ENCODE measurements around the gene PPM1H.
"Not testable (repeated sequence)": the region's sequence is repeated elsewhere in the genome, so short reads cannot be mapped to it uniquely, and the experiment has no call there.

The PPM1H gene

DNA sequence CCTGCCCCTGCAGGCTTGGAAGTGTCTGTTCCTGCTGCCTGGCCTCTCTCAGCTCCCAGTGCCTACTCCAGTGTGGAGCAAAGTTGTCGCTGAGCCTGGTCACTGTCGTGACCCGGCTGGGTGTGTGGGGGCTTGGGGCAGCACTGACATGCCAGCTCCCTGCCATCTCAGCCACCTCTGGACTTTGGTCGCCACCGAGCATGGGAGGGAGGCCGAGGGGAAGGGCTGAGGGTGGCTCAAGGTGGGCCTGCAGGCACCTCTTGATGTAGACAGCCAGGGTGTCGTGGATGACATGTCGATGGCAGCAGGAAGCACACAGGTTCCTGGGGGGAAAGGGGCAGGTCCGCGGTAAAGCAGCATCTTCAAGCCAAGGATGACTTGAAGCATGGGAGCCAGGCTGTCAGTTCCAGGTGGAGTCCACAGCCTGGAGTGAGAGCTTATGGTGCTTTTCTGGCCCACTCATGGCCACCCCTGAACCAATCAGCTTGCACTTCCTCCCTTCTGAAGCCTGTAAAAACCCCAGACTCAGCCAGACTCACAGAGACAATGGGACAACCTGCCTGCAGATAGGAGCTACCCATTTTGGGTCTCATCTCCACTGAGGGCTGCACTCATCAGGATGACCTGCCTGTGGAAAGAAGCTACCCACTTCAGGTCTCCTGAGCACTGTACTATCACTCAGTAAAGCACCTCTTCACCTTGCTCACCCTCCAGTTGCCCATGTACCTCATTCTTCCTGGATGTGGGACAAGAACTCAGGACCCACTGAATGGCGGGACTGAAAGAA, 258.2 kb downstream of the PPM1H start:
- Mint-ChIP-seq H3K4me3 (no peak overlapping the region), H3K27me3 (peaks cover 19% of the 10 kb centered on the region), H3K36me3 (no peaks in the 10 kb centered on the region), H3K9me3 (peaks cover 8% of the 10 kb centered on the region), H3K27ac (no peak overlapping the region), H3K4me1 (no peaks in the 10 kb centered on the region)
- no peak for DNase-seq
- CTCF ChIA-PET, result no interaction called here

DNA sequence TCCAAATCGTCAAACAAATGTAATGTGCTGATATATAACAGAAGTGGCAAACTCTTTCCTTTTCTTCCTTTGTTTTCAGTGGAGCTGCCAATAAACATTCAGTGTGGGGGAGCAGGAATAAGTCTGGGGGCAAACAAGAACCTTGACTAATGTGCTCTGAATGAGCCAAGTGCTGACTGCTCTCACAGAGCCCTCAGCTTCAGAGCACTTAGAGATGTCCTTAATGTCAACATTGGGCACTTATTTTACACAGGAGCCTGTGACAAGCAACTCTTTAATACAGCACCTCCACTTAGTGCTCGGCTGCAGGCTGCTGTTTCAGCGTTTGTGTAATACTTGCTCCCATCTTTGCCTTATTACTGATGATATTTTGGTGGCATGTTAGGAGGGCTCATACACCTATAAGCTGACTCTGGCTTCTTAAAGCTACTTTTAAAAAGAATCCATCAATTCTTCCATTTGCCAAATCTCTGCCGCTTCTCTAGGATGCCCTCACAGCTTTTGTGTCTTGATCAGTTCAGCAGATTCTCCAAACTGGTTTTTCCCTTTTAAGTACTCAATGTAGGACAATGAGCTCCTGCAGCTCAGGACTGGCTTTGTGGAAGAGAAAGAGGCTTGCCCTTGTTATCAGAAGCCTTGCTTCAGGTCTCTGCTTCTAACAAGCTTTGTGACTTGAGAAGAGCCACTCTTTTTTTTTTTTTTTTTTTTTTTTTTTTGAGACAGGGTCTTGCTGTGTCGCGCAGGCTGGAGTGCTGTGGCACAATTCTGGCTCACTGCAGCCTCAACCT, 261.7 kb downstream of the PPM1H start:
- no peak for DNase-seq
- Mint-ChIP-seq H3K36me3 (no peaks in the 10 kb centered on the region), H3K4me3 (no peak overlapping the region), H3K4me1 (no peaks in the 10 kb centered on the region), H3K27me3 (peaks cover 9% of the 10 kb centered on the region), H3K9me3 (peaks cover 8% of the 10 kb centered on the region), H3K27ac (no peak overlapping the region)
- CTCF ChIA-PET, result no interaction called here

DNA sequence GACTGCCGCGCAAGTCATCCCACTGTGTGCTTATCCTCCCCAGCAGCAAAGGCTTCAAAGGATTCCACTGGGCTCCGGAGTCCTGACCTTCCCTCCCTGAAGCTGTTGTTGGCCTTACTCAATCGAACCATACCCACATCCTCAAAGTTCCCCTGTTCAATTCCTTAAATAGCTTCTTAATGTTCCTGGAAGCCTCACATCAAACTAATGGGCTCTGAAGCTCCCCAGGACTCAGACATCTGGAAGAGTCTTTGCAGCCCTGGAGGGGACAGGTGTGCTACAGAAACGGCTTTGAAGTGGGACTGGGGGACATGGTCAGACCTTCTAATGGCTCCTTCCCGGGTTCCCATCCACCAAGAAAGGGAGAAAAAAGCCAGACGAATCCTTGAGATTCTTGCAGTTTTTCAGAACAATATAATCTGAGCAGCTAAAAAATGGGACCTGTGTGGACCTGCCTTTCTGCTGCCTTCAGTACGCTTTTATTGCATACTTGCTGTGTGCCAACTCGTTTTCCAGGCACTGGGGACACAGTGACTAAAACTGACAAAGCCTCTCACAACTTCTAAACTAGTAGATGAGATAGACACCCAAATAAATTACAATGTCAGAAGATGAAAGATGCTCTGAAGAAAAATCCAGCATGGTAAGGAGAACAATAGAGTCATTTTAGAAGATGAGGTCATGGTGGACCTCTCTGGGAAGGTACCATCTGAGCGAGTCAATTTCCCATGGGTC, 263.8 kb downstream of the PPM1H start:
- Mint-ChIP-seq H3K4me3 (no peak overlapping the region), H3K4me1 (no peaks in the 10 kb centered on the region), H3K9me3 (peaks cover 3% of the 10 kb centered on the region), H3K27me3 (peaks cover 10% of the 10 kb centered on the region), H3K36me3 (no peaks in the 10 kb centered on the region), H3K27ac (no peak overlapping the region)
- no peak for DNase-seq
- CTCF ChIA-PET, result no interaction called here

DNA sequence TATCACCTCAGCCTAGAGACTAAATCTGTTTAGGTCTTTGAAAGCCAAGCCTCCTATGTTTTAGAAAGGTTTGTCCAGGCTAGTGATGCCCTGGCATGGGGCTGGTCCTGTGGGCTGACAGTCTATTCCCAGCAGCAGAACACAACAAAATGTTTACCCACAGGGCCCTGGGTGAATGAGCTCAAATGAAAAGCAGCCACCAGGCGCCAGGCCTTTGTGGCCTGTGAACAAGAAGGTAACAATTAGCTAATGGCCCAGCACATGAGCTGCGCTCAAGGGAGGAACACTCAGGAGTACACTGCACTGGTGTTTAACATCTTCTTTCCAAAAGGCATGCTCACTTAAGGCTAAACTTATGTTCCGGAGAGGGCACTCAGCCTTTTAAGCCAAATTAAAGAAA, 266.2 kb downstream of the PPM1H start:
- H3K27ac Mint-ChIP-seq, result no peak overlapping the region
- H3K27me3 Mint-ChIP-seq, result peaks cover 18% of the 10 kb centered on the region
- no peaks in the 10 kb centered on the region for H3K4me1 Mint-ChIP-seq
- no peak for DNase-seq
- CTCF ChIA-PET, result no interaction called here
- H3K36me3 Mint-ChIP-seq, result no peaks in the 10 kb centered on the region
- no peak overlapping the region for H3K4me3 Mint-ChIP-seq
- H3K9me3 Mint-ChIP-seq, result no peaks in the 10 kb centered on the region

DNA sequence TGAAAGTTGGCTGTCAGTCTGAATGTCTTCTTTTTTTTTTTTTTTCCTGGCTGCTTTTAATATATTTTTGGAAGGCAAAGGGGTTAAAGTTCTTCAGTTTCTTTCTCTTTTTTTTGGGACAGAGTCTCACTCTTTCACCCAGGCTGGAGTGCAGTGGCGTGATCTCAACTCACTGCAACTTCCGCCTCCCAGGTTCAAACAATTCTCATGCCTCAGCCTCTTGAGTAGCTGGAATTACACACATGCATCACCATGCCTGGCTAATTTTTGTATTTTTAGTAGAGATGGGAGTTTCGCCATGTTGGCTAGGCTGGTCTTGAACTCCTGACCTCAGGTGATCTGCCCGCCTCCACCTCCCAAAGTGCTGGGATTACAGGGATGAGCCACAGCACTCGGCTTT, 270.0 kb downstream of the PPM1H start:
- H3K27me3 Mint-ChIP-seq, result peaks cover 15% of the 10 kb centered on the region
- H3K27ac Mint-ChIP-seq, DNase-seq, H3K4me3 Mint-ChIP-seq, H3K4me1 Mint-ChIP-seq, H3K9me3 Mint-ChIP-seq, H3K36me3 Mint-ChIP-seq, CTCF ChIA-PET: not testable (repeated sequence)

DNA sequence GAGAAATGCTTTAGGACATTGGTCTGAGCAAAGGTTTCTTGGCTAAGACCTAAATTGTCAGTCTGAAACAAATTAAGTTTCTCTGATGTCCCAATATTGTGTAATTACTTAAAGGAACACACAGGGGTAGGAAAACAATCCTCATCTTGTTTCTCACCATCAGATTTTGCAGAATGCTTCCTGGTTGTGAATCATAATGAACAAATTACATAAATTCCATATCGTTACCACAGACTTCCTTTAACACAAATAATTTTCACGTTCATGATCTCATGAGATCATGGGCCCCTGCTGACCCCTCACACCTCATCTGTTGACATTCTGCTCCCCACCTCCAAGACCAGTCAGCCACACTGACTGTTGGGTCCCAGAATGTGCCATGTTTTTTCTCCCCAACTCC, 274.2 kb downstream of the PPM1H start:
- Mint-ChIP-seq H3K4me1 (no peaks in the 10 kb centered on the region), H3K27ac (no peak overlapping the region), H3K36me3 (no peaks in the 10 kb centered on the region), H3K27me3 (peaks cover 39% of the 10 kb centered on the region), H3K9me3 (no peaks in the 10 kb centered on the region), H3K4me3 (no peak overlapping the region)
- CTCF ChIA-PET, result no interaction called here
- DNase-seq, result no peak

DNA sequence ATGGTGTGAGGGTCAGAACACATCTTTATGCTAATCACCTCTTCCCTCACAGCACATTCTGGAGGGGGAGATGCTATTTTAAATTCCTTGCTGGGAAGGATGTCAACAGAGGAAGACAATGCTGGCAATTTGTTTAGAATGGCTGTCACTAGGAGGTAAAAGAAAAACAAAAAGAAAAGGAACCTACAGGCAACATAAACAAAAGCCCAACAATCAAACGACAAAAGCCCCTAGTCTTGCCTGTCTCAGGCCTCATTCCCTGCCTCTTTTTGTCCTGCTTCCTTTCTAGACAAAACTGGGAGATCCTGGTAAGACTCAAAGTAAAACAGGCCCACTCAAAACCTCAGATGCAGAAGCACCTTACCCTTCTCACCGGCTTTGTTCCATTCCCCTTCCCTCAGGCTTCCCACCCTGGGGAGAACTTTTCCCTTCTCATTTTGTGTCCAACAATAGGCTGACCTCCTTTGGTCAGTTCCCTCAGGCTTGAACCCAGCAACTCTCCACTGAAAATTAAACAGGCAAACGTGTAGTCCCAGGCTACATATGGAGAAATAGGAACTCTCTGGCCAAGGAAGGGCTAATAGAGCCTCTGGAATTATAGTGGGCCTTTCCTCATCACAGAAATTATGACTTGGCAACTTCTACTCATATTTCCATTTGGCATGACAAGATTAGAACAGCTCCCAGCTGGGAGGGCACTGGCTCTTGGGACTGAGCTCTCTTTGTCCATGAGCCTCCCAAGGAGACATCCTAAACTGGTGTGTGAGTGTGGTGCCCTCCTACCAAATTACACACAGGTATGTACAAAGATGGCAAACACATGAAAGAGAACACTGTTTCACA, 275.3 kb downstream of the PPM1H start:
- Mint-ChIP-seq H3K4me1 (peaks cover 3% of the 10 kb centered on the region), H3K36me3 (no peaks in the 10 kb centered on the region), H3K27me3 (peaks cover 41% of the 10 kb centered on the region), H3K27ac (no peak overlapping the region), H3K9me3 (no peaks in the 10 kb centered on the region), H3K4me3 (no peak overlapping the region)
- DNase-seq, result no peak
- CTCF ChIA-PET, result no interaction called here

DNA sequence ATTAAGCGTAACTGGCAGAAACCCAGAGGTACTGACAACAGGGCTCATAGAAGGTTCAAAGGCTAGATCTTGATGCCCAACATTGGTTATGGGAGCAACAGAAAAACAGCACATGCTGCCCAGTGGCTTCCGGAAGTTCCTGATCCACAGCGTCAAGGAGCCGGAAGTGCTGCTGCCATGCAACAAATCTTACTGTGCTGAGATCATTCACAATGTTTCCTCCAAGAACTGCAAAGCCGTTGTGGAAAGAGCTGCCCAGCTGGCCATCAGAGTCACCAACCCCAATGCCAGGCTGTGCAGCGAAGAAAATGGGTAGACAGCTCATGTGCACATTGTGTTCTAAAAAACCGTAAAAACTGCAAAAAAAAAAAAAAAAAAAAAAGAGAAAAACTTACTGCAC, 276.0 kb downstream of the PPM1H start:
- CTCF ChIA-PET, result no interaction called here
- H3K27me3 Mint-ChIP-seq, result peaks cover 48% of the 10 kb centered on the region
- no peaks in the 10 kb centered on the region for H3K9me3 Mint-ChIP-seq
- DNase-seq, result no peak
- no peaks in the 10 kb centered on the region for H3K36me3 Mint-ChIP-seq
- no peak overlapping the region for H3K4me3 Mint-ChIP-seq
- H3K4me1 Mint-ChIP-seq, result peaks cover 8% of the 10 kb centered on the region
- H3K27ac Mint-ChIP-seq, result no peak overlapping the region

DNA sequence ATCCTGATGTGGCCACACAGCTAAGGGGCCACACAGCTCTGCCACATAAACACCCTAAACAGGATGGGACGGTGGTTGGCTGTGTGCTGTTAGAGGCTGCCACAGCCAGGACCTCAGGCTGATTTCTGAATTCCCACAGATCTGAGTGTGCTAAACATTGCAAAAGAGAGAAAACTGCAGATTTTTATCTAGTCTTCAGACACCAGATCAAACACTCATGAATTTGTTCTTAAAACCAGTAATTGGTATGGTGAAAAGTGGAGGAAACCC, 277.7 kb downstream of the PPM1H start:
- CTCF ChIA-PET, result no interaction called here
- no peak overlapping the region for H3K27ac Mint-ChIP-seq
- peaks cover 8% of the 10 kb centered on the region for H3K4me1 Mint-ChIP-seq
- no peaks in the 10 kb centered on the region for H3K9me3 Mint-ChIP-seq
- peaks cover 49% of the 10 kb centered on the region for H3K27me3 Mint-ChIP-seq
- H3K36me3 Mint-ChIP-seq, result no peaks in the 10 kb centered on the region
- H3K4me3 Mint-ChIP-seq, result no peak overlapping the region
- no peak for DNase-seq

DNA sequence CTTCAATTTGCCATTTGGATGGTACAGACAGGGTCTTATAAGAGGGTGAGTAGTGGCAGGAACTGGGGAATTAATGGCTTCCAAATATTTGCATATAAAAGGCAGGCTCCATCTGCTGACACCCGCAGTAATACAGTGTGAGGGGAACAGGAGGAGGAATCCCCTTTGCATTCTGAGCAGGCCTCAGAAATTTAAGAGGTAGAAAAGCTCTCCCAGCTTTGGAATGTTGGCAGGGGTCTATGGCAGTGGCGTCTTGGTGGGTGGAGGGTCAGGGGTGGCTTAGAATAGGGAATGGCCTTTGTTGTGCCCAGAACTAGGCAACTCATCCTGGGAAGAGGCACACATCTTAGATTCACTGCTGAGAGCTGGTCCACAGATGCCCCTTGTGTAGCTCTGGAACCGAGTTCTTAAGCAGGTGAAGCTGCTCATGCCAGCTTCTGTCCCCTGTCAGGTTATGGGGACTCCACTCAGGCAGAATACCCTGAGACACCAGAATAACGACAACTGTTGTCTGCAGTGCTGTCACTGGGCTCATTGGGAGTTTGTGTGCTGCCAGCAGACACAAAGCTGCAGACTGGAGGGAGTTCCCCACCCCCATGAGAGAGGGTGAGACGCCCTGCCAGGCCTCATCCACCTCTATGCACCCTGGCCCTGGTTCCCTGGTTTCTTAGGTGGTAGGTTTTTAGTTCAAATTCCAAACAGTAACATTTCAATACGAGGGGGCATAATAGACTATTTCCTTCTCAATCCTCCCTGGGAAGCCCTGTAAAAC, 278.2 kb downstream of the PPM1H start:
- H3K27ac Mint-ChIP-seq, result no peak overlapping the region
- H3K9me3 Mint-ChIP-seq, result no peaks in the 10 kb centered on the region
- H3K4me3 Mint-ChIP-seq, result no peak overlapping the region
- peaks cover 47% of the 10 kb centered on the region for H3K27me3 Mint-ChIP-seq
- no peak for DNase-seq
- H3K36me3 Mint-ChIP-seq, result no peaks in the 10 kb centered on the region
- CTCF ChIA-PET, result no interaction called here
- H3K4me1 Mint-ChIP-seq, result peaks cover 8% of the 10 kb centered on the region

DNA sequence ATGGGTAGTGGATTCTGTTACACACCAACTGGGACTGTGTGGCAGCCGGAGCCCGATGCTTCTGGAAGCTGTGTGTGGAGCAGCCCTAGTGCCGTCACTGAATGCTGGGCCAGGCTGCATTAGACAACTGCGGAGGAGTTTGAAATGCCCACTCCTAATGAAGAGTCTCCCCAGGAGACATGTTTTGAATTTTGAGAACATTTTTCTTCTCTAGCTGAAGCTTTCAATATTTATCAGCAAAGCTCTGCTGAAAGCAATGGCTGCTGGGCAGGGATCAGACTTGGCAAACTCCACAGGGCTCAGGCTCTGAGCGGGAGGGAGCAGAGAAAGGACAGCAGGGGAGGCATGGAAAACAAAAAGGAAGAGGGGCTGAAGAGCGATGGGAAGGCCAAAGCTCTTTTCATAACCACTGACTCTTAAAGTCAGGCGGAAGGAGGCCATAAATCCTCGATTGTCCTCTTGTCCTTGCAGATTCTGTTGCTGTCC, 279.2 kb downstream of the PPM1H start:
- H3K27me3 Mint-ChIP-seq, result peaks cover 45% of the 10 kb centered on the region
- H3K4me1 Mint-ChIP-seq, result peaks cover 8% of the 10 kb centered on the region
- no peak overlapping the region for H3K27ac Mint-ChIP-seq
- CTCF ChIA-PET, result interaction anchor here (0.6 kb wide), 1 partner anchor 1294 kb away, joined by 4 read pairs; no protein-coding TSS in a partner anchor
- no peak for DNase-seq
- no peaks in the 10 kb centered on the region for H3K9me3 Mint-ChIP-seq
- no peak overlapping the region for H3K4me3 Mint-ChIP-seq
- no peaks in the 10 kb centered on the region for H3K36me3 Mint-ChIP-seq

DNA sequence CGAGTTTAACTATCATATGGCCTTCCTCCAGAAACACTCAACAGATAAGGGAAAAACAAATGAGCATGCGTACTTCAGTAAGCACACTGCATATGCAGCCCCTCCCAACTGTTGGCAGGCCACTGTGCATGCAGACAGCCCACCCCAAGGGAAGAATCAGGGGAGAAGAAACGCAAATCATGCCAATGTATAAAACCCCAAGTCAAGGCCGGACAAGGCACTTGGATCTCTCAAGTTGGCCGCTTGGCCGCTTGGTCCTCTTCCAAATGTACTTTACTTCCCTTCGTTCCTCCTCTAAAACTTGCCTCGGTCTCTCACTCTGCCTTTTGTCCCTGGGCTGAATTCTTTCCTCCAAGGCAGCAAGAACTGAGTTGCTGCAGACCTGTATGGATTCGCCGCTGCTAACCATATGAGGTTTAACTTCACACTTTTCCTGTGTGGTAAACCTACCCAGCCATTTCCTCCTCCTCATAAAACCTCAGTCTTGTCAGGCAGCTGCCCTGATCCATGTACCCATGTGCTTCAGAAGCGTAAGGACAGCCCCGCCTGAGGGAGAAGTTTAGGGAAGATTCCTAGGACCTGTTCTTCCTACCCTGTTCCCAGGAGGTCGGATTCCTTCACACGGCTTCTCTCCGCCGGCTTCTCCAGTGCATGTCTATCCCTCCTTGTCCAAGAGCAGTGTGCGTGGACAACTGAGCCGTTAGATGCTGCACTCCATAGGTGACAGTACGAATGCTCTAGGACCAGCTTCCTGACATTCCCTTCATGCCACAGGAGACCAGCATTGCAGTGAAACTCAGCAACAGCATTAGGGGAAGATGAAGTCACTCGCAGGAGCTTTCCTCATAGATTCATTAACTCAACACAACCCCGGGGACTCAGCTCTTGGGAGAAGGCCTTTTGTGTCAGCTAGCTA, 280.4 kb downstream of the PPM1H start:
- H3K27ac Mint-ChIP-seq, result no peak overlapping the region
- H3K9me3 Mint-ChIP-seq, result no peaks in the 10 kb centered on the region
- H3K4me3 Mint-ChIP-seq, result no peak overlapping the region
- CTCF ChIA-PET, result no interaction called here
- no peaks in the 10 kb centered on the region for H3K36me3 Mint-ChIP-seq
- no peak for DNase-seq
- peaks cover 8% of the 10 kb centered on the region for H3K4me1 Mint-ChIP-seq
- H3K27me3 Mint-ChIP-seq, result peaks cover 40% of the 10 kb centered on the region

DNA sequence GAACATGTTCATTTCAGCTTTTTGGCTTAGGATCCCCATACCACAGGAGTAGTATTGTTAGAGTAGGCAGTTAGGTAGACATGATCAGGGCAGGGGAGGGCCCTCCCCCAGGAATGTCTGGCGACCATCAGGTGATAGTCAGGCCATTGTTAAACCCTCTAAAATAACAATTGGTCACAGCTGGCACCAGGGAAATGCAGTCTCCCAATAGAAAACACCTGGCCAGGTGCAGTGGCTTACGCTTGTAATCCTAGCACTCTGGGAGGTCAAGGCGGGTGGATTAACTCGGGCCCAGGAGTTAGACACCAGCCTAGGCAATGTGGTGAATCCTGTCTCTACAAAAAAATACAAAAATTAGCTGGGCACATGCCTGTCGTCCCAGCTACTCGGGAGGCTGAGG, 281.2 kb downstream of the PPM1H start:
- H3K27me3 Mint-ChIP-seq, result peaks cover 32% of the 10 kb centered on the region
- no peak overlapping the region for H3K27ac Mint-ChIP-seq
- H3K36me3 Mint-ChIP-seq, result no peaks in the 10 kb centered on the region
- H3K4me3 Mint-ChIP-seq, result no peak overlapping the region
- DNase-seq, result no peak
- no peaks in the 10 kb centered on the region for H3K9me3 Mint-ChIP-seq
- H3K4me1 Mint-ChIP-seq, result peaks cover 8% of the 10 kb centered on the region
- CTCF ChIA-PET, result no interaction called here

Data from activated naive CD4-positive, alpha-beta T cell treated with anti-CD3 and anti-CD28 coated beads, Interleukin-2, amount 10 ng/mL, durations not matched to agents 7 days and 5 days (primary cell).